HEK293T (cell line): Measurements from ENCODE around the gene COQ7.

Source experiments
- ARNT ChIP-seq: fragments of 450-650 bp; IDR thresholded peaks from 2 replicates; pipeline ENCODE4 v1.6.1; 2017; ENCODE audit warnings: mild to moderate bottlenecking
- BHLHE40 ChIP-seq: fragments of 450-650 bp; IDR thresholded peaks from 2 replicates; pipeline ENCODE4 v1.6.1; 2016; ENCODE audit warnings: mild to moderate bottlenecking, moderate library complexity, borderline replicate concordance
- CTBP1 ChIP-seq: fragments of 450-650 bp; IDR thresholded peaks from 2 replicates; pipeline ENCODE4 v1.6.1; 2016; ENCODE audit warnings: borderline replicate concordance
- ELF4 ChIP-seq: fragments of 450-650 bp; IDR thresholded peaks from 2 replicates; pipeline ENCODE4 v1.6.1; 2017; ENCODE audit warnings: antibody characterized with exemption
- FOXK2 ChIP-seq: fragments of 450-650 bp; IDR thresholded peaks from 2 replicates; pipeline ENCODE4 v1.6.1; 2016; ENCODE audit warnings: mild to moderate bottlenecking
- FOXM1 ChIP-seq: fragments of 450-650 bp; IDR thresholded peaks from 2 replicates; pipeline ENCODE4 v1.6.1; 2017; ENCODE audit warnings: mild to moderate bottlenecking, borderline replicate concordance
- TARDBP ChIP-seq: fragments of 450-650 bp; IDR thresholded peaks from 2 replicates; pipeline ENCODE4 v1.6.1; 2016

DNA sequence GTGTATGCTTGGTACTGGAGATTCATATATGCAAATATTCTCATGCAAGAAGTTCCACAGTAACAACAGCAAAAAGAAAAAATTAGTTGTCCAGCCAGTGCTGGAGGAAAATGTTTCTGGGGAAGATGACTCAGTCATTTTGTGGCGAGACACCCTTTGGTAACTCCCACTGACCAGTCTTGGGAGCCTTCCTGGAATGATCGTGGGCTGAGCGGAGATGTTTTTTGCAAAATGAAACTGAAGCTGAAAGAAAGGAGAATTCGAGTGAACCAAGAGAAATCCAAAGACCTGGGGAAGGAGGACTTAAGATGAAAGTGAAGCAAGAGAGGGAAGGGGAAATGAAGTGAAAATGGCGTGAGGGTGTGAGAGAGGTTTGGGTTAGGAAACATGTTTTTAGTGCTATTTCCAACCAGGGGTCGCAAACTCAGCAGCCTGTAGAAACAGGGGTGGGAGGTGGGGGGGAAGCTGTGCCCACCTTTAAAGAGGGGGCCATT is 51.6 kb downstream of the COQ7 start:
- TF ChIP-seq BHLHE40 (no peak), FOXM1 (no peak), CTBP1 (no peak), TARDBP (no peak), ARNT (no peak), FOXK2 (no peak), ELF4 (no peak)
